Keratinocyte (primary cell): ENCODE results near the gene PITPNC1. TPM values are rescaled to one million over a fixed set of nuclear protein-coding genes. Genes with fewer than 3 reads are reported as not detected.

Experiments
- DNase-seq: peaks from one replicate; pipeline ENCODE4 v3.0.0-alpha.2; 2011; ENCODE audit warnings: low read depth, missing footprints, low spot score
- FAIRE-seq: peaks from 2 replicates; lab custom pipeline; 2011; peaks lifted over from hg19 to GRCh38; lab: Jason Lieb, UNC
- H2AFZ ChIP-seq: 2 replicates; pipeline ENCODE4 v1.6.0; 2012; ENCODE audit warnings: low read length, control low read depth, inconsistent platforms; ENCODE audit not compliant: control insufficient read depth
- H3K27ac ChIP-seq: 2 replicates; pipeline ENCODE4 v1.5.1; 2011; ENCODE audit warnings: low read length; ENCODE audit not compliant: control insufficient read depth, insufficient read depth
- H3K27me3 ChIP-seq: 3 replicates; pipeline ENCODE4 v1.6.0; 2011; ENCODE audit warnings: low read length; ENCODE audit not compliant: control insufficient read depth, insufficient read depth; ENCODE audit errors: extremely low read depth
- H3K36me3 ChIP-seq, 2 experiments: 2 replicates in 1 of 2; 3 replicates in 1 of 2; pipeline ENCODE4 v1.5.1; 2011; ENCODE audit warnings: low read length in 2 of 2, mild to moderate bottlenecking in 1 of 2; ENCODE audit not compliant: control insufficient read depth in 2 of 2, insufficient read depth in 2 of 2; ENCODE audit errors: extremely low read depth in 1 of 2
- H3K4me1 ChIP-seq: 3 replicates; pipeline ENCODE4 v1.5.1; 2011; ENCODE audit warnings: low read length; ENCODE audit not compliant: control insufficient read depth, insufficient read depth; ENCODE audit errors: extremely low read depth
- H3K4me2 ChIP-seq: 3 replicates; pipeline ENCODE4 v1.6.0; 2011; ENCODE audit warnings: low read depth, low read length; ENCODE audit not compliant: control insufficient read depth, insufficient read depth; ENCODE audit errors: extremely low read depth
- H3K4me3 ChIP-seq, 3 experiments: fragments of 200-600 bp in 1 of 3; sonication (generic) in 1 of 3; 2 replicates in 2 of 3; 3 replicates in 1 of 3; pipeline ENCODE4 v1.5.1; 2011 to 2016; ENCODE audit warnings: low read length in 3 of 3, mild to moderate bottlenecking in 3 of 3, control low read depth in 2 of 3, inconsistent platforms in 1 of 3, low read depth in 1 of 3, mixed read lengths in 1 of 3, mixed run types in 1 of 3, moderate library complexity in 1 of 3; ENCODE audit not compliant: control insufficient read depth in 2 of 3, insufficient read depth in 2 of 3; ENCODE audit errors: extremely low read depth in 1 of 3
- H3K79me2 ChIP-seq: 2 replicates; pipeline ENCODE4 v1.6.0; 2012; ENCODE audit warnings: low read length; ENCODE audit not compliant: control insufficient read depth, insufficient read depth
- H3K9ac ChIP-seq: 3 replicates; pipeline ENCODE4 v1.6.0; 2011; ENCODE audit warnings: low read length; ENCODE audit not compliant: control insufficient read depth, insufficient read depth; ENCODE audit errors: extremely low read depth
- H3K9me1 ChIP-seq: 3 replicates; pipeline ENCODE4 v1.6.0; 2011; ENCODE audit warnings: low read length; ENCODE audit not compliant: control insufficient read depth, insufficient read depth; ENCODE audit errors: extremely low read depth
- H3K9me3 ChIP-seq: 2 replicates; pipeline ENCODE4 v1.5.1; 2012; ENCODE audit warnings: low read depth, low read length; ENCODE audit not compliant: control insufficient read depth
- H4K20me1 ChIP-seq: 3 replicates; pipeline ENCODE4 v1.6.0; 2011; ENCODE audit warnings: low read length; ENCODE audit not compliant: control insufficient read depth, insufficient read depth; ENCODE audit errors: extremely low read depth
- CTCF ChIP-seq, 3 experiments: IDR thresholded peaks in 1 of 3; conservative IDR thresholded peaks in 1 of 3; optimal IDR thresholded peaks in 1 of 3; 2 replicates in 2 of 3; 3 replicates in 1 of 3; pipeline versions ENCODE3 to v1.5.1; 2011; ENCODE audit warnings: low read length in 3 of 3, mild to moderate bottlenecking in 3 of 3, moderate library complexity in 2 of 3, control low read depth in 1 of 3, inconsistent platforms in 1 of 3; ENCODE audit not compliant: insufficient read depth in 2 of 3; ENCODE audit errors: extremely low read depth in 1 of 3
- EZH2 ChIP-seq: IDR thresholded peaks from one replicate; pipeline ENCODE4 v1.6.1; 2012; ENCODE audit warnings: inconsistent platforms, mild to moderate bottlenecking, low read length, moderate library complexity
- dilution Hi-C: fragments of 300-500 bp; cut with MboI; formaldehyde crosslinking; loops from one replicate; pipeline ENCODE4 v1.7.0; 2020; ENCODE audit warnings: low sequenced_read_pairs; ENCODE audit not compliant: extremely low pct_ligation_motif_present
- polyA plus RNA-seq, 5 experiments: library from polyadenylated mRNA; depleted of rRNA in 3 of 5; stranded (reverse) in 3 of 5; stranded (forward) in 1 of 5; unstranded in 1 of 5; fragments of >200 nt; gene quantifications; 1 replicate in 1 of 5; 2 replicates in 3 of 5; 3 replicates in 1 of 5; pipeline versions ENCODE4 v1.2.1 to v1.2.3, GENCODE V29; 2011 to 2012; ENCODE audit warnings: missing spikeins in 2 of 5, low read depth in 1 of 5, low replicate concordance in 1 of 5

The PITPNC1 gene
- polyA plus RNA-seq, 1 donor (not counting 4 experiments of a cell fraction or from before 2014, with no cell fraction given), result 24.8 TPM

- FAIRE-seq, result no peak
- TF ChIP-seq EZH2, result no peak
- TF ChIP-seq CTCF (optimal IDR thresholded peaks at IDR 0.05 in 1 of 3, IDR thresholded peaks at IDR 0.05 in 1 of 3, conservative IDR thresholded peaks at IDR 0.05 in 1 of 3; ENCODE audit: extremely low read depth in 1 of 3, insufficient read depth in 2 of 3, low read length in 3 of 3), result no peak
- Histone ChIP-seq H3K79me2 (peaks cover 7% of the 10 kb centered on the region), H3K9me1 (no peaks in the 10 kb centered on the region), H3K4me1 (peaks cover 6% of the 10 kb centered on the region), H3K9ac (no peak overlapping the region), H3K9me3 (no peaks in the 10 kb centered on the region), H3K27ac (no peak overlapping the region), H3K4me3 (no peak overlapping the region), H3K4me2 (no peak overlapping the region), H2AFZ (no peak overlapping the region), H4K20me1 (no peaks in the 10 kb centered on the region), H3K27me3 (no peaks in the 10 kb centered on the region), H3K36me3 (no peaks in the 10 kb centered on the region)
- DNase-seq, result no peak
- dilution Hi-C loops, result no loop called here
Measured at GRCh38 chr17:67440277-67441051, 63.4 kb downstream of the PITPNC1 start.

GRCh38 chr17:67441052-67441895, 64.2 kb downstream of the PITPNC1 start:
- Histone ChIP-seq H3K4me1 (peaks cover 6% of the 10 kb centered on the region), H4K20me1 (no peaks in the 10 kb centered on the region), H3K27ac (no peak overlapping the region), H3K4me2 (no peak overlapping the region), H3K36me3 (no peaks in the 10 kb centered on the region), H3K9me1 (no peaks in the 10 kb centered on the region), H3K9me3 (no peaks in the 10 kb centered on the region), H3K79me2 (peaks cover 3% of the 10 kb centered on the region), H2AFZ (no peak overlapping the region), H3K27me3 (no peaks in the 10 kb centered on the region), H3K9ac (no peak overlapping the region), H3K4me3 (no peak overlapping the region)
- dilution Hi-C loops, result no loop called here
- FAIRE-seq, result peak; percentile 36
- TF ChIP-seq EZH2 (no peak), CTCF (optimal IDR thresholded peaks at IDR 0.05 in 1 of 3, IDR thresholded peaks at IDR 0.05 in 1 of 3, conservative IDR thresholded peaks at IDR 0.05 in 1 of 3; ENCODE audit: extremely low read depth in 1 of 3, insufficient read depth in 2 of 3, low read length in 3 of 3) (no peak)
- DNase-seq, result no peak
